Heart left ventricle (tissue), 13 donors: ENCODE data around the gene WDSUB1.

Experiments
- CTCF ChIP-seq, 12 donors: fragments of 200-600 bp; sonication (generic) in 4 of 12; IDR thresholded peaks; one replicate each; pipeline versions ENCODE4 v1.5.0 to v1.8.0; 2018 to 2022; ENCODE audit warnings: antibody characterized with exemption in 12 of 12, mild to moderate bottlenecking in 5 of 12
- POLR2A ChIP-seq, 2 donors: fragments of 450-650 bp; IDR thresholded peaks; one replicate each; pipeline ENCODE4 v1.6.1; 2017; ENCODE audit warnings: antibody characterized with exemption in 2 of 2, mild to moderate bottlenecking in 2 of 2, moderate library complexity in 2 of 2
- donor health status: ischemic (EF 13 %, LVEDD 7.1; RV severe dilation, severe dysfunction).
- donor health status: DM: no; HTN: yes; CAD: no.
- donor health status: DM: no; HTN: no; CAD: no.
- donor health status: ischemic (EF 25% LVEDD 6.9; RV normal size, moderate dysfunction).
- donor health status: ischemic (EF 25% LVEDD 5.7; RV mildly dilated, moderate dysfunction).
- donor health status: ischemic (EF 35%, LVEDD 5.7; RV mildly dilated, moderate dysfunction).
- donor health status: nonischemic (EF 11% LVEDD 7.7; RV severe dilation, severe dysfunction).
- donor health status: DM: yes; HTN: yes; CAD: no.
- donor health status: PGD.
- donor health status: ischemic (EF 29% LVEDD 5.4; RV normal size, mild dysfunction).
- donor health status: nonischemic (EF 23%, LVEDD 6.1; RV moderate dilation, normal function).

- no peak for TF ChIP-seq CTCF (IDR thresholded peaks at IDR 0.05)
- TF ChIP-seq POLR2A (IDR thresholded peaks at IDR 0.05) = no peak
These were observed 21.4 kb upstream of the WDSUB1 start for GRCh38 chr2:159307942-159308341.
